ENCODE data around the gene NOS1. TPM values are rescaled to one million over a fixed set of nuclear protein-coding genes. Genes with fewer than 3 reads are reported as not detected.

Gene NOS1
- total RNA-seq, 1 experiment from 2014 or later = not detected

DNA sequence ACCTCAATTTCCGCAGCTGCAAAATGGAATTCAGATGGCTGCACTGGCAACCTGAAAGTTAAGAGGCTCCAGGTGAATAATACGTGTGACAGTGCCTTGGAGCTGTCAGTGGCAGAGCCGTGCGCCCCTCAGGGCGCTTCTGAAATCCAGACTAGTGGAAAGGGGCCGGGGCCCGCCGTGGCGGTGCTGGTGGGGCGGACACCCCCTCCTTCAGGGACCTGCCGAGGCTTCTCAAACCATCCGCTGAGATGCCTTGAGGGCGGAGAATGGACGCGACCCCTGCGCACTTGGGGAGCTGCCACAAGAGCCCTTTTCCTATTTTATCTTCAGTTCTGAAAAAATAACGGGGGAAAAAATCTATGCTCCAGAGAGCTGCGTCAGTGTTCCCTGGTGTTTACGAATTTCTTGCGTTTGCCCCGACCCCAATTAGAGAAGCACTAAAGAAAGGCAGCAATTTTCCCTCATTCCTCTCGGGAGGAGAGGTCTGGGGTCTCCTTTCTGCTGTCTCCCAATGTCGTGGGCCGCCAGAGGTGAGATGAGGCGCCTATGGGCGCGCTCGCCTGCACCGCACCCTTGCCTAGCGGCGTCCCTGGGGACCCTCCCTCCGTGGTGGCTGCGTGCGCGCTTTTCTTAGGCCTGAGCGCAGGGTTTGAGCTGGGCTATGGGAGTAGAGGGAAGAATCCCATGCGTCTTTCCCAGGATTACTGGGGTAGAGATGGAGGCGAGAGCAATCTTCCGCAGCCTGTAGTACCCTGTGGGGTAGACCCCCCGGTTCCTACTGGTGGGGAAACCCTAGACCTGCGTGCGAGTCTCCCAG is 2.2 kb downstream of the NOS1 start:
- no peak for DNase-seq (ENCODE audit: low read depth in 1 of 2, low spot score in 2 of 2)
- Histone ChIP-seq H3K4me1 (replicated peaks) (peaks cover 17% of the 10 kb centered on the region), H3K27ac (no peak overlapping the region), H3K27me3 (replicated peaks) (peaks cover 42% of the 10 kb centered on the region), H3K4me3 (no peak overlapping the region), H3K9me3 (replicated peaks) (no peaks in the 10 kb centered on the region), H3K36me3 (no peaks in the 10 kb centered on the region)

GRCh38 chr12:117356048-117356447 is 5.4 kb downstream of the NOS1 start:
- Histone ChIP-seq H3K27ac (no peak overlapping the region), H3K27me3 (replicated peaks) (peaks cover 17% of the 10 kb centered on the region), H3K9me3 (replicated peaks) (no peaks in the 10 kb centered on the region), H3K4me1 (replicated peaks) (peaks cover 17% of the 10 kb centered on the region), H3K36me3 (no peaks in the 10 kb centered on the region), H3K4me3 (no peak overlapping the region)
- peak in 1 of 2 experiments; percentile 22 for DNase-seq (ENCODE audit: low read depth in 1 of 2, low spot score in 2 of 2)

DNA sequence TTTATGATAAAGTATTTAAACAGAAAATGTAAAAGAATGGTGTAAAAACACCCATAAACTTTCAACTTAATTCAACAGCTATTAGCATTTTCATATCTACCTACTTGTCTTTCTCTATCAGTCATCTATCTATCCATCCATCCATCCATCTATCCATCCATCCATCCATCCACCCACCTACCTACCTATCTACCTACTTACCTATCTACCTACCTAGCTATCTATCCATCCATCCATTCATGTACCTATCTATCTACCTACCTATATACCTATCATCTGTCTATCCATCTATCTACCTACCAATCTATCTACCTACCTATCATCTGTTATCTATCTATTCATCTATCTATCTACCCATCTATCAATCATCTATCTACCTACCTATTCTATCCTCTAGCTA is 8.5 kb downstream of the NOS1 start:
- Histone ChIP-seq H3K36me3 (no peaks in the 10 kb centered on the region), H3K27me3 (replicated peaks) (no peaks in the 10 kb centered on the region; the same call in 1 of the 2 replicates), H3K9me3 (replicated peaks) (no peaks in the 10 kb centered on the region), H3K4me1 (replicated peaks) (peaks cover 9% of the 10 kb centered on the region), H3K27ac (no peak overlapping the region), H3K4me3 (no peak overlapping the region)
- no peak for DNase-seq (ENCODE audit: low read depth in 1 of 2, low spot score in 2 of 2)

DNA sequence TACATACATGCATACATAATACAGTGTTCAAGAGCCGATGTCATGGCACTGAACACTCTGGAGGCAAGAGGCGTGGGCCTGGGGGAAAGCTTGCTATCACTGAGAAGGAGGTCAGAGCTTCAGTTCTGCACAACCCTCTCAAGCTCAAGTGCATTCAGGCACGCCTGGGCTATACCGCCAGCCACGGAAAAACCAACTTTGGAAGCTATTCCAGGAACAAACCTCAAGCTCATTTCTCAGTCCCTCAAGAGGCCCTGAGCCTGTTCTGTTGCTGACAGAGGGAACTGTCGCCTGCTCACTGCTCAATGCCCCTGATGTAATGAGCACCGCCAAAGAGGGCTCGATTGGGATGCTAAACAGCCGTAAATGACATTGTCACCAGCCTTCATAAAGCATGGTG is 9.2 kb downstream of the NOS1 start:
- Histone ChIP-seq H3K36me3 (no peaks in the 10 kb centered on the region), H3K4me1 (replicated peaks) (peaks cover 9% of the 10 kb centered on the region), H3K4me3 (no peak overlapping the region), H3K27ac (no peak overlapping the region), H3K27me3 (replicated peaks) (no peaks in the 10 kb centered on the region; the same call in 1 of the 2 replicates), H3K9me3 (replicated peaks) (no peaks in the 10 kb centered on the region)
- no peak for DNase-seq (ENCODE audit: low read depth in 1 of 2, low spot score in 2 of 2)

- Histone ChIP-seq H3K4me3 (no peak overlapping the region), H3K27ac (no peak overlapping the region), H3K27me3 (replicated peaks) (no peaks in the 10 kb centered on the region; the same call in 1 of the 2 replicates), H3K9me3 (replicated peaks) (no peaks in the 10 kb centered on the region), H3K4me1 (replicated peaks) (no peaks in the 10 kb centered on the region), H3K36me3 (no peaks in the 10 kb centered on the region)
- no peak for DNase-seq (ENCODE audit: low read depth in 1 of 2, low spot score in 2 of 2)
These were observed 11.3 kb downstream of the NOS1 start for GRCh38 chr12:117350140-117350539.

- no peak for DNase-seq (ENCODE audit: low read depth in 1 of 2, low spot score in 2 of 2)
- no peaks in the 10 kb centered on the region for H3K9me3 ChIP-seq (replicated peaks)
- H3K27me3 ChIP-seq (replicated peaks) = no peaks in the 10 kb centered on the region
- H3K4me3 ChIP-seq = no peak overlapping the region
- H3K27ac ChIP-seq = no peak overlapping the region
- H3K4me1 ChIP-seq (replicated peaks) = peaks cover under 1% of the 10 kb centered on the region; the same call in 1 of the 2 replicates
- H3K36me3 ChIP-seq = no peaks in the 10 kb centered on the region
These were observed 13.8 kb downstream of the NOS1 start for GRCh38 chr12:117347588-117347987.

DNA sequence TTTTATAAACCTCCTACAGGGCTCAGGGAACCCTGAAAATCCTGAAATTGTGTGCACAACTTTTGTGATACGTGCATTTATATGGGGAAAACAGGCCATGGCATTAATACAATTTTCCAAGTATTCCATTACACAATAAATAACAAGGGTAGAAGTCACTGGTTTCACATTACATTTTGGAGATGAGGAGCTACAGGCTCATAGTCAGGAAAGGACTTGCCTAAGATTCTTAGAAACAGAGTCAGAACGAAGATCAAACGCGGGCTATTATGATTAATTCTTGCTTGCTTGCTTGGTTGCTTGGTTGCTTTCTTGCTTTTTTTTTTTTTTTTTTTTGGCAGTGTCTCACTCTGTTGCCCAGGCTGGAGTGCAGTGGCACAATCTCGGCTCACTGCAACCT is 16.7 kb downstream of the NOS1 start:
- no peaks in the 10 kb centered on the region for H3K36me3 ChIP-seq
- H3K4me3 ChIP-seq = no peak overlapping the region
- H3K9me3 ChIP-seq (replicated peaks) = no peaks in the 10 kb centered on the region
- H3K27me3 ChIP-seq (replicated peaks) = no peaks in the 10 kb centered on the region
- peaks cover 5% of the 10 kb centered on the region for H3K4me1 ChIP-seq (replicated peaks)
- DNase-seq (ENCODE audit: low read depth in 1 of 2, low spot score in 2 of 2) = no peak
- H3K27ac ChIP-seq = no peak overlapping the region

GRCh38 chr12:117343849-117344248 is 17.6 kb downstream of the NOS1 start:
- Histone ChIP-seq H3K27me3 (replicated peaks) (no peaks in the 10 kb centered on the region), H3K36me3 (no peaks in the 10 kb centered on the region), H3K4me1 (replicated peaks) (peaks cover 10% of the 10 kb centered on the region), H3K4me3 (no peak overlapping the region), H3K9me3 (replicated peaks) (no peaks in the 10 kb centered on the region), H3K27ac (no peak overlapping the region)
- no peak for DNase-seq (ENCODE audit: low read depth in 1 of 2, low spot score in 2 of 2)

- no peaks in the 10 kb centered on the region for H3K9me3 ChIP-seq (replicated peaks)
- peaks cover 16% of the 10 kb centered on the region for H3K4me1 ChIP-seq (replicated peaks)
- H3K27me3 ChIP-seq (replicated peaks) = no peaks in the 10 kb centered on the region
- no peak overlapping the region for H3K27ac ChIP-seq
- no peak overlapping the region for H3K4me3 ChIP-seq
- no peak for DNase-seq (ENCODE audit: low read depth in 1 of 2, low spot score in 2 of 2)
- no peaks in the 10 kb centered on the region for H3K36me3 ChIP-seq
These were observed 18.1 kb downstream of the NOS1 start for GRCh38 chr12:117343296-117343695.

DNA sequence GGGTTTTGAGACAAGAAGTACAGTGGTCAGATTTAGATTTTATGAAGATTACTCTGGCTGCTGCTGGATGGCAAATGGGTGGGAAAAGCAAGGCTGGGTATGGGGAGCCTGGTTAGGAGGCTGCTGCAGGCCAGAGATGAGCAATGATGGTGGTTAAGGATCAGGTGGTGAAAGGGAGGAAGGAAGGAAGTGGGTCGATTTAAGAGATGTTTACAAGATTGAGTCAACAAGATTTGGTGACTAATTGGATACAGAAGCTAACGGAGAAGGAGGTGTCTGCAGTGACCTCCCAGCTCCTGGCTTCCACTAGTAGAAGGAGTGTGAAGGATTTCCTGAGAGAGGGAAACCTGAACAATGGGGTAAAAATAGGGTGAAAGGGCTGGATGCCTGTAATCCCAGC is 18.7 kb downstream of the NOS1 start:
- Histone ChIP-seq H3K36me3 (no peaks in the 10 kb centered on the region), H3K4me3 (no peak overlapping the region), H3K4me1 (replicated peaks) (peaks cover 17% of the 10 kb centered on the region), H3K27me3 (replicated peaks) (no peaks in the 10 kb centered on the region), H3K9me3 (replicated peaks) (no peaks in the 10 kb centered on the region), H3K27ac (no peak overlapping the region)
- DNase-seq (ENCODE audit: low read depth in 1 of 2, low spot score in 2 of 2) = peak; percentile 49 to 50

DNA sequence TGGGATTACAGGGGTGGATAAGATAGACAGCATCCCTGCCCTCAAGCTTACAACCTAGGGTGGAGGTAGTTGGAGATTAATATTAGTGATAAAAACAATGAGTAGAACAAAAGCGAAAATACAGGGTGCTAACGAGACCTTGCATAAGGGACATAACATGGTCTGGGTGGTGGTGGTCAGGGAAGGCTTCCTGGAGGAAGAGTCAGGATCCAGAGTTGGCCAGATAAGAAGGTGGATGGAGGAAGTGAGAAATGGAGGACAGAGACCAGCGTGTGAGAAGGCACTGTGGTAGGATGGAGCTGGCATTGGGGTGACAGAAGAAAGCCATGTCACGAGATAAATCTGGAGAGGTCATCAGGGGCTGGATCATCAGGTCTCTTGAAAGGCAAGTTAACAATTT is 19.2 kb downstream of the NOS1 start:
- no peak overlapping the region for H3K27ac ChIP-seq

GRCh38 chr12:117339104-117339503 is 22.3 kb downstream of the NOS1 start:
- no peak overlapping the region for H3K27ac ChIP-seq
- no peaks in the 10 kb centered on the region for H3K27me3 ChIP-seq (replicated peaks)
- DNase-seq (ENCODE audit: low read depth in 1 of 2, low spot score in 2 of 2) = peak in 1 of 2 experiments; percentile 44
- H3K36me3 ChIP-seq = no peaks in the 10 kb centered on the region
- H3K4me1 ChIP-seq (replicated peaks) = peaks cover 32% of the 10 kb centered on the region
- no peak overlapping the region for H3K4me3 ChIP-seq
- H3K9me3 ChIP-seq (replicated peaks) = no peaks in the 10 kb centered on the region

More for the DNA sequence above, 19.2 kb downstream of the NOS1 start:
- no peak overlapping the region for H3K4me3 ChIP-seq
- H3K36me3 ChIP-seq = no peaks in the 10 kb centered on the region
- no peak for DNase-seq (ENCODE audit: low read depth in 1 of 2, low spot score in 2 of 2)
- H3K4me1 ChIP-seq (replicated peaks) = peaks cover 17% of the 10 kb centered on the region
- H3K9me3 ChIP-seq (replicated peaks) = no peaks in the 10 kb centered on the region
- no peaks in the 10 kb centered on the region for H3K27me3 ChIP-seq (replicated peaks)

DNA sequence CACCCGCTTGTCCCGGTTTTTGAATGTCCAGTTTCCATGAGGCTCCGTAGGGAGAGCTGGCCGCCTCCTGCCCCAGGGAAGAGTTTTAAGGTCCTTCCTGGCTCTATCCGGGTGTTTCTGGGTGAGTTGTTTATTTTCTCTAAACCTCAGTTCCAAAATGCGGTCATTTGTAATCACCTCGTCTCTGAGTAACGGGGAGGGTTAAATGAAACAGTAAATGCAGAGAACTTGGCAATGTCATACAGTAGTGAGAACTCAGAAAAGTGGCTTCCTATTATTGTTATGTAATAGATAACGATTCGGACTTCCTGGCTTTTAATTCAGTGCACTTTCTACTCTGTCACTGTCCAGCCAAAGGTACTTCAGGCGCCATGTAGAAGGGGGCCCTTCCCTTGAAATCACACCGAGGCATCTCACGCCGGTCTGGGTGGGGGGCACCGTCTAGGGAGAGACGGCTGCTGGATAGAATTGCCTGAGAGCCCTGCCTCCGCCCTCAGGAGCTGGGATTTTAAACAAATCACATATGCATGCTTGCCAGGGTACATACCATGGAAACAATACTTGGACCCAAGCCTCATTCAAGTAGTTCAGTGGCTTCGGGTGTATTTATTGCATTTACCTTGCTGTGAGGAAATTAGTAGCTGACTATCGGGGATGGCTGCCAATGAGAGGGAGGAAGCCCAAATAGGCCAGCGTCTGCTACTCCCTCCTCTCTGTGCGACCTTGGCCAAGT is 26.4 kb downstream of the NOS1 start:
- Histone ChIP-seq H3K36me3 (no peaks in the 10 kb centered on the region), H3K27ac (no peak overlapping the region), H3K4me1 (replicated peaks) (peaks cover 38% of the 10 kb centered on the region), H3K27me3 (replicated peaks) (no peaks in the 10 kb centered on the region), H3K9me3 (replicated peaks) (no peaks in the 10 kb centered on the region), H3K4me3 (no peak overlapping the region)
- DNase-seq (ENCODE audit: low read depth in 1 of 2, low spot score in 2 of 2) = peak; percentile 54 to 70

DNA sequence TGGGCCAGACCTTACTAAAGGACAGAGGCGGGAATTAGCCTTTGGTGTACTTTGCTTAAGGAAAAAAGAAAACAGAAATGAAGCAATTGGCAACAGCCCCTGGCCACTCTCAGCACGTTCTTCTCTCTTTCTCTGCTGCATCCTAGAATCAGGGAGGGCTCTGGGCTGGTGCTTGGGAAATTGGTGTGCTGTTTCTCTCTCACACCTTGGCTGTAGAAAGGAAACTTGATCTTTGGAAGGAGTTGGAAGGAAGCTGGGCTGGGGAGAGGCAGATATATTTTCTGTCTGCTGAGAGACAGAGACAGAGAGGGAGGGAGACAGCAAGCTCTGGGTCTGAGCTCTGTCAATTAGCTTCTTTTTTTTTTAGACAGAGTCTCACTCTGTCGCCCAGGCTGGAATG is 27.4 kb downstream of the NOS1 start:
- H3K4me3 ChIP-seq = no peak overlapping the region
- peak in 1 of 2 experiments; percentile 12 for DNase-seq (ENCODE audit: low read depth in 1 of 2, low spot score in 2 of 2)
- H3K4me1 ChIP-seq (replicated peaks) = peaks cover 35% of the 10 kb centered on the region
- no peaks in the 10 kb centered on the region for H3K9me3 ChIP-seq (replicated peaks)
- H3K36me3 ChIP-seq = no peaks in the 10 kb centered on the region
- H3K27ac ChIP-seq = no peak overlapping the region
- H3K27me3 ChIP-seq (replicated peaks) = no peaks in the 10 kb centered on the region
